GM18519 (cell line): Measurements from ENCODE around the gene AATF.

Experiments used
- ATAC-seq: cut with Tn5 transposase; IDR thresholded peaks from one replicate; pipeline ENCODE4 v1.9.1; 2021; ENCODE audit warnings: mild to moderate bottlenecking, moderate library complexity; ENCODE audit not compliant: unreplicated experiment, low FRiP score

Gene AATF

GRCh38 chr17:36940313-36941264, 8.2 kb upstream of the AATF start:
- ATAC-seq = no peak

- ATAC-seq = no peak
Measured at GRCh38 chr17:36941265-36942010, 7.3 kb upstream of the AATF start.

GRCh38 chr17:36942019-36942599, 6.6 kb upstream of the AATF start:
- ATAC-seq = no peak

- ATAC-seq = no peak
Measured at GRCh38 chr17:36942631-36943125, 6.1 kb upstream of the AATF start.

GRCh38 chr17:36943250-36944191, 5.2 kb upstream of the AATF start:
- no peak for ATAC-seq

- ATAC-seq = no peak
Measured at GRCh38 chr17:36944553-36944952, 4.2 kb upstream of the AATF start.

- no peak for ATAC-seq
Measured at GRCh38 chr17:36945140-36945539, 3.6 kb upstream of the AATF start.

GRCh38 chr17:36945959-36946725, 2.6 kb upstream of the AATF start:
- ATAC-seq = no peak

GRCh38 chr17:36946726-36947091, 2.0 kb upstream of the AATF start:
- no peak for ATAC-seq

GRCh38 chr17:36947922-36948716, 635 bp upstream of the AATF start:
- no peak for ATAC-seq

GRCh38 chr17:36949461-36949927, 740 bp downstream of the AATF start:
- ATAC-seq = no peak

GRCh38 chr17:36950027-36950426, 1.3 kb downstream of the AATF start:
- no peak for ATAC-seq

- no peak for ATAC-seq
Measured at GRCh38 chr17:36951084-36951789, 2.5 kb downstream of the AATF start.

GRCh38 chr17:36971508-36971907, 22.8 kb downstream of the AATF start:
- no peak for ATAC-seq

GRCh38 chr17:36972186-36972700, 23.5 kb downstream of the AATF start:
- ATAC-seq = no peak

- no peak for ATAC-seq
Measured at GRCh38 chr17:36972905-36973304, 24.2 kb downstream of the AATF start.

- no peak for ATAC-seq
Measured at GRCh38 chr17:36975922-36976515, 27.3 kb downstream of the AATF start.
